Panc1 (cell line): Measurements from ENCODE around the gene TAS2R1.

ENCODE experiments used
- POLR2AphosphoS5 ChIP-seq: IDR thresholded peaks from 2 replicates; pipeline ENCODE4 v1.6.1; 2012; ENCODE audit warnings: mild to moderate bottlenecking, low read depth, low read length, moderate library complexity
- SIN3A ChIP-seq: IDR thresholded peaks from 2 replicates; pipeline ENCODE4 v1.6.1; 2012; ENCODE audit warnings: low read depth, mild to moderate bottlenecking, low read length, moderate library complexity, borderline replicate concordance; ENCODE audit not compliant: insufficient read depth
- TCF7L2 ChIP-seq: IDR thresholded peaks from 2 replicates; pipeline ENCODE4 v1.6.1; 2011; ENCODE audit warnings: mild to moderate bottlenecking, low read depth, low read length, inconsistent platforms
- TF ChIP-seq, protein P1 (sequence below), 2 experiments: IDR thresholded peaks; 2 replicates each; pipeline ENCODE4 v1.6.1; 2011 to 2012; ENCODE audit warnings: low read depth in 2 of 2, control low read depth in 1 of 2, low read length in 1 of 2, mild to moderate bottlenecking in 1 of 2, moderate library complexity in 1 of 2; ENCODE audit not compliant: insufficient read depth in 1 of 2
- TF ChIP-seq, protein P2 (sequence below): fragments of 450-650 bp; IDR thresholded peaks from 2 replicates; pipeline ENCODE4 v1.5.1; 2017; ENCODE audit warnings: mild to moderate bottlenecking

GRCh38 chr5:9613360-9613759 is 16.8 kb downstream of the TAS2R1 start:
- TF ChIP-seq SIN3A (no peak), POLR2AphosphoS5 (no peak), TCF7L2 (no peak)
- TF ChIP-seq, protein P1, sequence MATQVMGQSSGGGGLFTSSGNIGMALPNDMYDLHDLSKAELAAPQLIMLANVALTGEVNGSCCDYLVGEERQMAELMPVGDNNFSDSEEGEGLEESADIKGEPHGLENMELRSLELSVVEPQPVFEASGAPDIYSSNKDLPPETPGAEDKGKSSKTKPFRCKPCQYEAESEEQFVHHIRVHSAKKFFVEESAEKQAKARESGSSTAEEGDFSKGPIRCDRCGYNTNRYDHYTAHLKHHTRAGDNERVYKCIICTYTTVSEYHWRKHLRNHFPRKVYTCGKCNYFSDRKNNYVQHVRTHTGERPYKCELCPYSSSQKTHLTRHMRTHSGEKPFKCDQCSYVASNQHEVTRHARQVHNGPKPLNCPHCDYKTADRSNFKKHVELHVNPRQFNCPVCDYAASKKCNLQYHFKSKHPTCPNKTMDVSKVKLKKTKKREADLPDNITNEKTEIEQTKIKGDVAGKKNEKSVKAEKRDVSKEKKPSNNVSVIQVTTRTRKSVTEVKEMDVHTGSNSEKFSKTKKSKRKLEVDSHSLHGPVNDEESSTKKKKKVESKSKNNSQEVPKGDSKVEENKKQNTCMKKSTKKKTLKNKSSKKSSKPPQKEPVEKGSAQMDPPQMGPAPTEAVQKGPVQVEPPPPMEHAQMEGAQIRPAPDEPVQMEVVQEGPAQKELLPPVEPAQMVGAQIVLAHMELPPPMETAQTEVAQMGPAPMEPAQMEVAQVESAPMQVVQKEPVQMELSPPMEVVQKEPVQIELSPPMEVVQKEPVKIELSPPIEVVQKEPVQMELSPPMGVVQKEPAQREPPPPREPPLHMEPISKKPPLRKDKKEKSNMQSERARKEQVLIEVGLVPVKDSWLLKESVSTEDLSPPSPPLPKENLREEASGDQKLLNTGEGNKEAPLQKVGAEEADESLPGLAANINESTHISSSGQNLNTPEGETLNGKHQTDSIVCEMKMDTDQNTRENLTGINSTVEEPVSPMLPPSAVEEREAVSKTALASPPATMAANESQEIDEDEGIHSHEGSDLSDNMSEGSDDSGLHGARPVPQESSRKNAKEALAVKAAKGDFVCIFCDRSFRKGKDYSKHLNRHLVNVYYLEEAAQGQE (IDR thresholded peaks at IDR 0.05; ENCODE audit: insufficient read depth in 1 of 2, low read depth in 2 of 2, low read length in 1 of 2) = no peak
- TF ChIP-seq, protein P2, sequence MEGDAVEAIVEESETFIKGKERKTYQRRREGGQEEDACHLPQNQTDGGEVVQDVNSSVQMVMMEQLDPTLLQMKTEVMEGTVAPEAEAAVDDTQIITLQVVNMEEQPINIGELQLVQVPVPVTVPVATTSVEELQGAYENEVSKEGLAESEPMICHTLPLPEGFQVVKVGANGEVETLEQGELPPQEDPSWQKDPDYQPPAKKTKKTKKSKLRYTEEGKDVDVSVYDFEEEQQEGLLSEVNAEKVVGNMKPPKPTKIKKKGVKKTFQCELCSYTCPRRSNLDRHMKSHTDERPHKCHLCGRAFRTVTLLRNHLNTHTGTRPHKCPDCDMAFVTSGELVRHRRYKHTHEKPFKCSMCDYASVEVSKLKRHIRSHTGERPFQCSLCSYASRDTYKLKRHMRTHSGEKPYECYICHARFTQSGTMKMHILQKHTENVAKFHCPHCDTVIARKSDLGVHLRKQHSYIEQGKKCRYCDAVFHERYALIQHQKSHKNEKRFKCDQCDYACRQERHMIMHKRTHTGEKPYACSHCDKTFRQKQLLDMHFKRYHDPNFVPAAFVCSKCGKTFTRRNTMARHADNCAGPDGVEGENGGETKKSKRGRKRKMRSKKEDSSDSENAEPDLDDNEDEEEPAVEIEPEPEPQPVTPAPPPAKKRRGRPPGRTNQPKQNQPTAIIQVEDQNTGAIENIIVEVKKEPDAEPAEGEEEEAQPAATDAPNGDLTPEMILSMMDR = no peak
